HG03520 (cell line): ENCODE measurements around the gene CYP4F12.

Experiments used
- ATAC-seq: cut with Tn5 transposase; IDR thresholded peaks from one replicate; pipeline ENCODE4 v1.9.1; 2021; ENCODE audit warnings: mild to moderate bottlenecking, moderate library complexity; ENCODE audit not compliant: unreplicated experiment

The CYP4F12 gene

GRCh38 chr19:15672580-15673175 lies at the start of gene CYP4F12:
CYP4F12 (plus strand) TSS chr19:15673087; CDS start chr19:15673530, 443 bp downstream.
- no peak for ATAC-seq

GRCh38 chr19:15623711-15624318 lies 49.1 kb upstream of the CYP4F12 start:
- no peak for ATAC-seq

GRCh38 chr19:15628236-15629002 lies 44.5 kb upstream of the CYP4F12 start:
- ATAC-seq: no peak

GRCh38 chr19:15629003-15629880 lies 43.6 kb upstream of the CYP4F12 start:
- no peak for ATAC-seq

GRCh38 chr19:15631817-15632216 lies 41.1 kb upstream of the CYP4F12 start:
- no peak for ATAC-seq

GRCh38 chr19:15633082-15633835 lies 39.6 kb upstream of the CYP4F12 start:
- ATAC-seq: no peak

GRCh38 chr19:15634105-15634504 lies 38.8 kb upstream of the CYP4F12 start:
- no peak for ATAC-seq

- ATAC-seq: no peak
Observed at GRCh38 chr19:15635016-15635805, 37.7 kb upstream of the CYP4F12 start.

- no peak for ATAC-seq
Observed at GRCh38 chr19:15636026-15636425, 36.9 kb upstream of the CYP4F12 start.

GRCh38 chr19:15639596-15639995 lies 33.3 kb upstream of the CYP4F12 start:
- ATAC-seq: no peak

- no peak for ATAC-seq
Observed at GRCh38 chr19:15640294-15640903, 32.5 kb upstream of the CYP4F12 start, which contains the start of gene CYP4F3. CYP4F3 (plus strand) TSS chr19:15640897; CDS start chr19:15641416, 519 bp downstream.

- no peak for ATAC-seq
Observed at GRCh38 chr19:15640904-15641597, 31.8 kb upstream of the CYP4F12 start.

GRCh38 chr19:15641901-15642491 lies 30.9 kb upstream of the CYP4F12 start:
- no peak for ATAC-seq

GRCh38 chr19:15642807-15643206 lies 30.1 kb upstream of the CYP4F12 start:
- no peak for ATAC-seq

GRCh38 chr19:15643387-15643786 lies 29.5 kb upstream of the CYP4F12 start:
- ATAC-seq: no peak

GRCh38 chr19:15644066-15644741 lies 28.7 kb upstream of the CYP4F12 start:
- no peak for ATAC-seq

GRCh38 chr19:15644816-15645215 lies 28.1 kb upstream of the CYP4F12 start:
- no peak for ATAC-seq

GRCh38 chr19:15649526-15649925 lies 23.4 kb upstream of the CYP4F12 start:
- no peak for ATAC-seq
